Kidney capillary endothelial cell (primary cell): ENCODE data around the gene ABHD8.

Experiments used
- DNase-seq: peaks from one replicate; pipeline ENCODE4 v3.0.0-alpha.2; 2018; ENCODE audit warnings: low spot score

Gene ABHD8

GRCh38 chr19:17333611-17334413, 30.6 kb upstream of the ABHD8 start:
- DNase-seq, result no peak

- peak; percentile 49 for DNase-seq
These were observed 29.7 kb upstream of the ABHD8 start for GRCh38 chr19:17332677-17333581.

- DNase-seq, result no peak
These were observed 29.1 kb upstream of the ABHD8 start for GRCh38 chr19:17332360-17332676.

GRCh38 chr19:17331045-17331558, 27.9 kb upstream of the ABHD8 start:
- no peak for DNase-seq

GRCh38 chr19:17330262-17331044, 27.2 kb upstream of the ABHD8 start:
- no peak for DNase-seq

GRCh38 chr19:17329366-17330261, 26.4 kb upstream of the ABHD8 start:
- DNase-seq, result no peak

- DNase-seq, result no peak
These were observed 25.5 kb upstream of the ABHD8 start for GRCh38 chr19:17328517-17329365.

GRCh38 chr19:17327654-17328516, 24.7 kb upstream of the ABHD8 start:
- no peak for DNase-seq

- DNase-seq, result no peak
These were observed 23.9 kb upstream of the ABHD8 start for GRCh38 chr19:17327068-17327653.

GRCh38 chr19:17326595-17326966, 23.4 kb upstream of the ABHD8 start:
- DNase-seq, result no peak

- DNase-seq, result no peak
These were observed 22.8 kb upstream of the ABHD8 start for GRCh38 chr19:17325881-17326594.

GRCh38 chr19:17325133-17325532, 21.9 kb upstream of the ABHD8 start:
- no peak for DNase-seq

- no peak for DNase-seq
These were observed 21.3 kb upstream of the ABHD8 start for GRCh38 chr19:17324357-17325114.

GRCh38 chr19:17323964-17324332, 20.7 kb upstream of the ABHD8 start:
- no peak for DNase-seq

- no peak for DNase-seq
These were observed 20.2 kb upstream of the ABHD8 start for GRCh38 chr19:17323300-17323963.

- DNase-seq, result no peak
These were observed 19.6 kb upstream of the ABHD8 start for GRCh38 chr19:17322854-17323253.
